Measurements from ENCODE around the gene VPS54.
A peak's percentile ranks its signal among the peaks of the same experiment; 100 is the strongest.

VPS54 gene

GRCh38 chr2:63871864-63872263 is 147.4 kb downstream of the VPS54 start:
- ChIA-PET POLR2A (no interaction called here), CTCF (interaction anchor here (7.7 kb wide), 1 partner anchor 8 kb away, joined by 54 read pairs; no protein-coding TSS in a partner anchor)
- DNase-seq (ENCODE audit: extremely low spot score) = no peak
- TF ChIP-seq CTCF (IDR thresholded peaks at IDR 0.05; ENCODE audit: control extremely low read depth, extremely low read depth, low read depth, missing control alignments) = no peak

GRCh38 chr2:63870679-63871078 is 148.5 kb downstream of the VPS54 start:
- ChIA-PET POLR2A (no interaction called here), CTCF (interaction anchor here (0.8 to 1.2 kb wide), 2 partner anchors 10 to 29 kb away, joined by 3 read pairs; no protein-coding TSS in a partner anchor)
- no peak for TF ChIP-seq CTCF (IDR thresholded peaks at IDR 0.05; ENCODE audit: control extremely low read depth, extremely low read depth, low read depth, missing control alignments)
- no peak for DNase-seq (ENCODE audit: extremely low spot score)

- ChIA-PET CTCF (interaction anchor here (0.9 to 8.6 kb wide), 9 partner anchors 8 to 168 kb away, joined by 3 to 54 read pairs (median 5); no protein-coding TSS in a partner anchor), POLR2A (no interaction called here)
- no peak for TF ChIP-seq CTCF (IDR thresholded peaks at IDR 0.05; ENCODE audit: control extremely low read depth, extremely low read depth, low read depth, missing control alignments)
- DNase-seq (ENCODE audit: extremely low spot score) = peak; percentile 18
These were observed 153.1 kb downstream of the VPS54 start for GRCh38 chr2:63866009-63866709.

- TF ChIP-seq CTCF (IDR thresholded peaks at IDR 0.05; ENCODE audit: control extremely low read depth, extremely low read depth, low read depth, missing control alignments) = no peak
- ChIA-PET POLR2A (interaction anchor here (0.7 kb wide), 2 partner anchors 11 to 284 kb away, joined by 7 to 9 read pairs; no protein-coding TSS in a partner anchor), CTCF (interaction anchor here (1.2 to 8.6 kb wide), 7 partner anchors 9 to 167 kb away, joined by 3 to 54 read pairs (median 5); no protein-coding TSS in a partner anchor)
- DNase-seq (ENCODE audit: extremely low spot score) = no peak
These were observed 153.9 kb downstream of the VPS54 start for GRCh38 chr2:63865159-63865799.

- ChIA-PET POLR2A (no interaction called here), CTCF (interaction anchor here (0.8 to 8.6 kb wide), 6 partner anchors 11 to 174 kb away, joined by 3 to 54 read pairs (median 6); partner anchors contain the start of gene UGP2)
- no peak for TF ChIP-seq CTCF (IDR thresholded peaks at IDR 0.05; ENCODE audit: control extremely low read depth, extremely low read depth, low read depth, missing control alignments)
- no peak for DNase-seq (ENCODE audit: extremely low spot score)
These were observed 155.5 kb downstream of the VPS54 start for GRCh38 chr2:63863707-63864106.

- ChIA-PET CTCF (interaction anchor here (1.0 to 8.6 kb wide), 4 partner anchors 13 to 164 kb away, joined by 3 to 54 read pairs (median 29); partner anchors contain the start of gene UGP2), POLR2A (no interaction called here)
- TF ChIP-seq CTCF (IDR thresholded peaks at IDR 0.05; ENCODE audit: control extremely low read depth, extremely low read depth, low read depth, missing control alignments) = no peak
- no peak for DNase-seq (ENCODE audit: extremely low spot score)
These were observed 156.4 kb downstream of the VPS54 start for GRCh38 chr2:63862806-63863205.

Data from GM10248 (cell line).